ENCODE results near the gene ARHGEF12.

GRCh38 chr11:120538707-120539106, 202.5 kb downstream of the ARHGEF12 start:
- TF ChIP-seq CTCF (IDR thresholded peaks at IDR 0.05) (no peak), ZFX (IDR thresholded peaks at IDR 0.05; ENCODE audit: borderline replicate concordance) (no peak)

Measured in 22Rv1 (cell line).